ENCODE data around the gene DDAH1.

Gene DDAH1

GRCh38 chr1:85374160-85374559 is 90.8 kb downstream of the DDAH1 start:
- no peaks in the 10 kb centered on the region for H3K27me3 ChIP-seq (ENCODE audit: insufficient read depth, low read length)
- no peaks in the 10 kb centered on the region for H3K36me3 ChIP-seq (ENCODE audit: control insufficient read depth in 1 of 2, insufficient read depth in 2 of 2, low read length in 2 of 2)
- H2AFZ ChIP-seq (ENCODE audit: insufficient read depth, low read length, poor library complexity) = no peak overlapping the region
- no peak overlapping the region for H4K12ac ChIP-seq (ENCODE audit: low read depth, low read length)
- no peak overlapping the region for H3K4me3 ChIP-seq (ENCODE audit: low read depth, low read length)
- no peak overlapping the region for H2AK5ac ChIP-seq (ENCODE audit: low read length)
- H4K91ac ChIP-seq (ENCODE audit: low read depth, low read length) = no peak overlapping the region
- no peak overlapping the region for H3K14ac ChIP-seq (ENCODE audit: low read length)
- DNase-seq = no peak
- no peaks in the 10 kb centered on the region for H3K9me3 ChIP-seq (ENCODE audit: insufficient read depth, low read depth, low read length)
- H2BK12ac ChIP-seq (ENCODE audit: low read length) = no peak overlapping the region
- H3K27ac ChIP-seq (ENCODE audit: low read depth, low read length) = no peak overlapping the region
- H3K4me1 ChIP-seq (ENCODE audit: control insufficient read depth in 1 of 2, insufficient read depth in 2 of 2, low read length in 2 of 2) = no peaks in the 10 kb centered on the region
- no peak overlapping the region for H2BK5ac ChIP-seq (ENCODE audit: low read depth, low read length, poor library complexity)
- H3K18ac ChIP-seq (ENCODE audit: low read length) = no peak overlapping the region
- no peak overlapping the region for H3K9ac ChIP-seq (ENCODE audit: low read length)
- H3K79me2 ChIP-seq (ENCODE audit: control insufficient read depth, insufficient read depth, low read length, poor library complexity) = no peaks in the 10 kb centered on the region
- no peaks in the 10 kb centered on the region for H3K79me1 ChIP-seq (ENCODE audit: low read length)
- no peak overlapping the region for H3K4me2 ChIP-seq (ENCODE audit: low read length)
- H2BK120ac ChIP-seq (ENCODE audit: insufficient read depth, low read length, poor library complexity) = no peak overlapping the region
- H3K23ac ChIP-seq (ENCODE audit: low read length) = no peak overlapping the region
- no peak overlapping the region for H3K4ac ChIP-seq (ENCODE audit: low read depth, low read length)
- no peak overlapping the region for H4K8ac ChIP-seq (ENCODE audit: low read depth, low read length)

DNA sequence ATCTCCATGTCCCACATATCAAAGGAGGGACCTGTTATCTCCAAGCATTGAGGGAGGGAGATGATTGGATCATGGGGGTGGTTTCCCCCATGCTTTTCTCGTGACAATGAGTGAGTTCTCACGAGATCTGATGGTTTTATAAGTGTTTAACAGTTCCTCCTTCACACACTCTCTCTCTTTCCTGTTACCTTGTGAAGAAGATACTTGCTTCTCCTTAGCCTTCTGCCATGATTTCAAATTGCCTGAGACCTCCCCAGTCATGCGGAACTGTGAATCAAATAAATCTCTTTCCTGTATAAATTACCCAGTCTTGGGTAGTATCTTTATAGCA is 91.6 kb downstream of the DDAH1 start:
- WGBS (ENCODE audit: extremely low coverage, insufficient coverage, insufficient read length) = no CpG with 5 or more reads among the region's 3 CpGs
- no peak overlapping the region for H3K4me3 ChIP-seq (ENCODE audit: low read depth, low read length)

DNA sequence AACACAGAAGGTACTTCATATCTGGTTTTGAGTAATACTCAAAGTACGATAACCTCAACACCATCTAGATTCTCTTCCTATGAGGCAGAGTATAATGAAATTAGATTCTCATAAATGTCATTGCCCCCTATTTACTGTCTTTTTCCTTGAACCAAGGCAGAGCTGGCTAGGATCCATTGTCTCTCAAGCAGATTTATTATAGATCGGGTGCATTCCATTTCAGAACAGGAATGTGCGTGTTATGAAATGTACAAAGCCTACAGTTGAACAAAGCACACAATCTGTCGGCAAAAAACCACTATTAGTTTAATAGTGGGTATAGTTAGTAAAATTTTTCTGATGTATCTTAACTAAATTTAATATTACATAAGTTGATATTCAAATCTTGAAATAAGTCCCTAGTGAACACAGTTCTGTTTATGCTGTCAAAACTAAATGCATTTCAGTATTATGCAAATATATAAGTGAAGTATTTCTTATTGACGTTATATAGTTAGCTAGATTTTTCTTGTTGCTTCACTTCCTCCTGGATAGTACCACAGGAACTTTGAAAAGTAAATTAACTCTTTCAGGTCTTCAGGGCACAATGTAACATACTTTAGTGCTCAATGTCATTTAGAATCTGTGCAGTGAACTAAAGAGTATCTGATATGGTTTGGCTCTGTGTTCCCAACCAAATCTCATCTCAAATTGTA is 92.1 kb downstream of the DDAH1 start:
- WGBS (ENCODE audit: extremely low coverage, insufficient coverage, insufficient read length) = no CpG with 5 or more reads among the region's 5 CpGs
- Histone ChIP-seq H3K79me1 (ENCODE audit: low read length) (no peaks in the 10 kb centered on the region), H2BK5ac (ENCODE audit: low read depth, low read length, poor library complexity) (no peak overlapping the region), H3K9ac (ENCODE audit: low read length) (no peak overlapping the region), H3K36me3 (ENCODE audit: control insufficient read depth in 1 of 2, insufficient read depth in 2 of 2, low read length in 2 of 2) (no peaks in the 10 kb centered on the region), H2AK5ac (ENCODE audit: low read length) (no peak overlapping the region), H2BK120ac (ENCODE audit: insufficient read depth, low read length, poor library complexity) (no peak overlapping the region), H3K27me3 (ENCODE audit: insufficient read depth, low read length) (no peaks in the 10 kb centered on the region), H3K14ac (ENCODE audit: low read length) (no peak overlapping the region), H3K79me2 (ENCODE audit: control insufficient read depth, insufficient read depth, low read length, poor library complexity) (no peaks in the 10 kb centered on the region), H2AFZ (ENCODE audit: insufficient read depth, low read length, poor library complexity) (no peak overlapping the region), H4K91ac (ENCODE audit: low read depth, low read length) (no peak overlapping the region), H3K9me3 (ENCODE audit: insufficient read depth, low read depth, low read length) (no peaks in the 10 kb centered on the region), H3K4me1 (ENCODE audit: control insufficient read depth in 1 of 2, insufficient read depth in 2 of 2, low read length in 2 of 2) (no peaks in the 10 kb centered on the region), H4K12ac (ENCODE audit: low read depth, low read length) (no peak overlapping the region), H4K8ac (ENCODE audit: low read depth, low read length) (no peak overlapping the region), H3K4me3 (ENCODE audit: low read depth, low read length) (no peak overlapping the region), H2BK12ac (ENCODE audit: low read length) (no peak overlapping the region), H3K27ac (ENCODE audit: low read depth, low read length) (no peak overlapping the region), H3K4ac (ENCODE audit: low read depth, low read length) (no peak overlapping the region), H3K4me2 (ENCODE audit: low read length) (no peak overlapping the region), H3K18ac (ENCODE audit: low read length) (no peak overlapping the region), H3K23ac (ENCODE audit: low read length) (no peak overlapping the region)
- no peak for DNase-seq

More for the DNA sequence above, 91.6 kb downstream of the DDAH1 start:
- Histone ChIP-seq H3K4me1 (ENCODE audit: control insufficient read depth in 1 of 2, insufficient read depth in 2 of 2, low read length in 2 of 2) (no peaks in the 10 kb centered on the region), H3K27me3 (ENCODE audit: insufficient read depth, low read length) (no peaks in the 10 kb centered on the region), H3K4me2 (ENCODE audit: low read length) (no peak overlapping the region), H4K91ac (ENCODE audit: low read depth, low read length) (no peak overlapping the region), H3K9ac (ENCODE audit: low read length) (no peak overlapping the region), H4K12ac (ENCODE audit: low read depth, low read length) (no peak overlapping the region), H2BK5ac (ENCODE audit: low read depth, low read length, poor library complexity) (no peak overlapping the region), H3K79me2 (ENCODE audit: control insufficient read depth, insufficient read depth, low read length, poor library complexity) (no peaks in the 10 kb centered on the region), H2BK12ac (ENCODE audit: low read length) (no peak overlapping the region), H3K9me3 (ENCODE audit: insufficient read depth, low read depth, low read length) (no peaks in the 10 kb centered on the region), H2AK5ac (ENCODE audit: low read length) (no peak overlapping the region), H3K23ac (ENCODE audit: low read length) (no peak overlapping the region), H3K36me3 (ENCODE audit: control insufficient read depth in 1 of 2, insufficient read depth in 2 of 2, low read length in 2 of 2) (no peaks in the 10 kb centered on the region), H3K14ac (ENCODE audit: low read length) (no peak overlapping the region), H2AFZ (ENCODE audit: insufficient read depth, low read length, poor library complexity) (no peak overlapping the region), H3K4ac (ENCODE audit: low read depth, low read length) (no peak overlapping the region), H3K18ac (ENCODE audit: low read length) (no peak overlapping the region), H3K27ac (ENCODE audit: low read depth, low read length) (no peak overlapping the region), H4K8ac (ENCODE audit: low read depth, low read length) (no peak overlapping the region), H2BK120ac (ENCODE audit: insufficient read depth, low read length, poor library complexity) (no peak overlapping the region), H3K79me1 (ENCODE audit: low read length) (no peaks in the 10 kb centered on the region)
- no peak for DNase-seq

DNA sequence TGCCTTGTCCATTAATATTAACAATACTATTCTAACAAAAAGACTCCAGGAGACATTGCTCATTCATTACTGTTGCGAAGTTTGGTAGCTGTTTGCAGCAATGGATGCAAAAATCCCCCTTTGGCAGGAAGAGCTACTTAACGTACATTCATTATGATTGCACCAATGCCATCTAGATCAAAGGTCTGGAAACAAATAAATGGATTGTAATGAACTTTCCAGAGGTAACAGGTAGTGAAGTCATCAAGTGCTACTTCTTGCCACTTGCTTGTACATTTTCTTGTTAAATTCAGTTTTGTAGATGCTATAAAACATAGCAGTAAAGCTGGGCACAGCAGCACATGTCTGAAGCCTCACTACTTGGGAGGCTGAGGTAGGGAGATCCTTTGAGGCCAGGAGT is 93.9 kb downstream of the DDAH1 start:
- Histone ChIP-seq H3K18ac (ENCODE audit: low read length) (no peak overlapping the region), H3K4me3 (ENCODE audit: low read depth, low read length) (no peak overlapping the region)
- no CpG with 5 or more reads among the region's 2 CpGs for WGBS (ENCODE audit: extremely low coverage, insufficient coverage, insufficient read length)

More for the DNA sequence above, 93.9 kb downstream of the DDAH1 start:
- Histone ChIP-seq H3K79me2 (ENCODE audit: control insufficient read depth, insufficient read depth, low read length, poor library complexity) (no peaks in the 10 kb centered on the region), H3K79me1 (ENCODE audit: low read length) (no peaks in the 10 kb centered on the region), H3K27me3 (ENCODE audit: insufficient read depth, low read length) (no peaks in the 10 kb centered on the region), H3K9ac (ENCODE audit: low read length) (no peak overlapping the region), H2AK5ac (ENCODE audit: low read length) (no peak overlapping the region), H2BK12ac (ENCODE audit: low read length) (no peak overlapping the region), H3K36me3 (ENCODE audit: control insufficient read depth in 1 of 2, insufficient read depth in 2 of 2, low read length in 2 of 2) (no peaks in the 10 kb centered on the region), H4K8ac (ENCODE audit: low read depth, low read length) (no peak overlapping the region), H3K23ac (ENCODE audit: low read length) (no peak overlapping the region), H4K12ac (ENCODE audit: low read depth, low read length) (no peak overlapping the region), H2AFZ (ENCODE audit: insufficient read depth, low read length, poor library complexity) (no peak overlapping the region), H3K4me2 (ENCODE audit: low read length) (no peak overlapping the region), H3K4ac (ENCODE audit: low read depth, low read length) (no peak overlapping the region), H3K27ac (ENCODE audit: low read depth, low read length) (no peak overlapping the region), H3K9me3 (ENCODE audit: insufficient read depth, low read depth, low read length) (no peaks in the 10 kb centered on the region), H4K91ac (ENCODE audit: low read depth, low read length) (no peak overlapping the region), H2BK5ac (ENCODE audit: low read depth, low read length, poor library complexity) (no peak overlapping the region), H2BK120ac (ENCODE audit: insufficient read depth, low read length, poor library complexity) (no peak overlapping the region), H3K14ac (ENCODE audit: low read length) (no peak overlapping the region), H3K4me1 (ENCODE audit: control insufficient read depth in 1 of 2, insufficient read depth in 2 of 2, low read length in 2 of 2) (no peaks in the 10 kb centered on the region)
- no peak for DNase-seq

Measured in trophoblast cell (in vitro differentiated cells and primary cell).